GM18498 (cell line): Measurements from ENCODE around the gene THAP12.
A peak's percentile ranks its signal among the peaks of the same experiment; 100 is the strongest.

Experiments used
- ATAC-seq: cut with Tn5 transposase; IDR thresholded peaks from one replicate; pipeline ENCODE4 v1.9.1; 2021; ENCODE audit warnings: mild to moderate bottlenecking, moderate library complexity; ENCODE audit not compliant: unreplicated experiment

THAP12 gene

GRCh38 chr11:76380159-76380976 lies 564 bp downstream of the THAP12 start:
- peak; percentile 28 for ATAC-seq

DNA sequence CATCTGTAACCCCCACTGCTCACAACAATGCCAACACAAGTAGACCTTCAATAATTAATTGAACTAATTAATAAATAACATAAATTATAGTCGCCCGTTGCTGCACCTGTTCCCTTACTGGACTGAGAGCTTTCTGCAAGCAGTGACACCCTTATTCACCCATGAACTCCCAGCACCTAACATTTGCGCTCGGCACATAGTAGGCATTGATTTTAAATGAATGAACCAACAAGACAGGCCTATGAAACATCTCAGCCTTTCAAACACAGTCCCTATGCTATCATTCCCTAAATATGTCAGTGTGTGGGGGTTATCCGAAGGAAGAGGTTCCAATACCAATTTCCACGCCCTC lies 1.1 kb downstream of the THAP12 start:
- ATAC-seq, result no peak

- no peak for ATAC-seq
Observed at GRCh38 chr11:76376746-76377558, 4.0 kb downstream of the THAP12 start.

DNA sequence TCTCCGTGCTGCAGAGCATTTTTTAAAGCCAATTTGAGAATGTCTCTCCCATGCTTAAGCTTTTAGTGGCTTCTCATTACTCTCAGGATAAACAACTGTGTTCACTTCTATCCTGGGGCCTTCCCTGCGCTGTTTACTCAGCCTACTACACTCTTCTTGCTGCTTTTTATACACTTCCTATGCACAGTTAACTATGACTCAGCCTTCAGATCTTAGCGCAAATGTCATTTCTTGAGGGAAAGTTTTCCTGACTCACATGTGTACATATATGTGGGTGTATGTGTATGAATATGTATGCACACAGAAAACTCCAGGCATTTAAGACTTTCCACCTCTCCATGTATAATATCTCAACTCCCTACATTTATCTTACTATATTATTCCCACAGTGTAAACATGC lies 9.8 kb downstream of the THAP12 start:
- no peak for ATAC-seq

- no peak for ATAC-seq
Observed at GRCh38 chr11:76369406-76369805, 11.5 kb downstream of the THAP12 start.

DNA sequence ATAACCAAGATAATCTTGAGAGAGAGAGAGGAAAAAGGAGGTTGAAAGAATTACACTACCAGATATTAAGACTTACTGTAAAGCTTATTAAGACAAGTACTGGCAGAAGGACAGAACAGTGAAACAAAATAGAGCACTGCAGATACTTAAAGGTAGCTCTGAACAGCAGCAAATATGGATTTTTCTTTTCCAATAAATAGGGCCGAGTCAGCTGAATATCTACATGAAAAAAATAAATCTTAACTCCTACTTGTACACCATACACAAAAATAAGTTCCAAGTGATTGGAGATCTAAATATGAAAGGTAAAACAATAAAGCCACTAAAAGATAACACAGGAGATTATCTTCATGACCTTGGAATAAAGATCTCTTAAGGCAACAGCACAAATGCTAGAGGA lies 12.4 kb downstream of the THAP12 start:
- ATAC-seq, result no peak

DNA sequence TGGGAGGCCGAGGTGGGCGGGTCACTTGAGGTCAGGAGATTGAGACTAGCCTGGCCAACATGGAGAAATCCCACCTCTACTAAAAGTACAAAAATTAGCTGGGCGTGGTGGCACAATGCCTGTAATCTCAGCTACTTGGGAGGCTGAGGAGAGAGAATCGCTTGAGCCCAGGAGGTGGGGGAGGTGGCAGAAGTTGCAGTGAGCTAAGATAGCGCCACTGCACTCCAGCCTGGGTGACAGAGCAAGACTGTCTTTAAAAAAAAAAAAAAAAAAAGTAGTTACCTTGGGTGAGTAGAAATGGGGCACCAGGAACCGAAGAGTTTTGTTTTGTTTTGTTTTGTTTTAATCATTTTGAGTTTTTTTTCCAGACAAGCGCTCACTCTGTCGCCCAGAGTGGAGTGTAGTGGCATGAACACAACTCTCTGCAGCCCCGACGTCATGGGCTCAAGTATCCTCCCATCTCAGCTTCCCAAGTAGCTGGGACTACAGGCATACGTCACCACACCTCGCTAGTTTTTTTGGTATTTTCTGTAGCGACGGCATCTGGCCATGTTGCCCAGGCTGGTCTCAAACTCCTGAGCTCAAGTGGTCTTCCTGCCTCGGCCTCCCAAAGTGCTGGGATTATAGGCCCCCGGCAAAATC lies 15.8 kb downstream of the THAP12 start:
- no peak for ATAC-seq

DNA sequence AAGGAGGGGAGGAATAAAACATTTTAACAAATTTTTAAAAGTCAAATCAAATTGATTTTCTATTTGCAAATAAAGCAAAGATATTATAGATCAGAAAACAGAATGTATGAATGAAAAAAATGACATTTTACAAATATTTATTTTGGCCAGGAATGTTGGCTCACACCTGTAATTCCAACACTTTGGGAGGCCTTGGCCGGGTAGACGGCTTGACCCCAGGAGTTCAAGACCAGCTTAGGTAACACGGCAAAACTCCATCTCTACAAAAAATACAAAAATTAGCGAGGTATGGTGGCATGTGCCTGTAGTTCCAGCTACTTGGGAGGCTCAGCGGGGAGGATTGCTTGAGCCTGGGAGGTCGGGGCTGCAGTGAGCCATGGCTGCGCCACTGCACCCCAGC lies 18.2 kb downstream of the THAP12 start:
- no peak for ATAC-seq

DNA sequence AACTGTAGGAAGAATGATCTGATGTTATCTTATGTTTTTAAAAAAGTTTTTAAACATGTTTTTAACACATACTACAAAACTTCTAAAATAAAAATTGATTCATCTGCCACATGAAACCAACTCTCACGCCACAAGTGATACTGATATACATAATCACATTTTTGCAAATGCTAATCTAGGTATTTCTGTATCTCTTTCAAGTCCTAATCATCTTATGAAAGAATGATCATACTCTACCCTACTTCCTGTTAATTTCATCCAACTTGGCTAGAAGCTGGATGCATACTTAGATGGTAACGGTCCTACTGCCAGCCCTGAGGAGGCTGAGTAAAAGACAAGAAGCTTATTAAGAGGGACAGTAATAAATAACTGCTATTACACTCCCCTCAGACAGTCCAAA lies 19.2 kb downstream of the THAP12 start:
- no peak for ATAC-seq

- ATAC-seq, result no peak
Observed at GRCh38 chr11:76361374-76361773, 19.6 kb downstream of the THAP12 start.

- ATAC-seq, result no peak
Observed at GRCh38 chr11:76355172-76355571, 25.8 kb downstream of the THAP12 start.

- ATAC-seq, result no peak
Observed at GRCh38 chr11:76348348-76348747, 32.6 kb downstream of the THAP12 start.

- no peak for ATAC-seq
Observed at GRCh38 chr11:76347466-76347865, 33.5 kb downstream of the THAP12 start.

- no peak for ATAC-seq
Observed at GRCh38 chr11:76339221-76339620, 41.7 kb downstream of the THAP12 start.

GRCh38 chr11:76337923-76338322 lies 43.0 kb downstream of the THAP12 start:
- ATAC-seq, result no peak

DNA sequence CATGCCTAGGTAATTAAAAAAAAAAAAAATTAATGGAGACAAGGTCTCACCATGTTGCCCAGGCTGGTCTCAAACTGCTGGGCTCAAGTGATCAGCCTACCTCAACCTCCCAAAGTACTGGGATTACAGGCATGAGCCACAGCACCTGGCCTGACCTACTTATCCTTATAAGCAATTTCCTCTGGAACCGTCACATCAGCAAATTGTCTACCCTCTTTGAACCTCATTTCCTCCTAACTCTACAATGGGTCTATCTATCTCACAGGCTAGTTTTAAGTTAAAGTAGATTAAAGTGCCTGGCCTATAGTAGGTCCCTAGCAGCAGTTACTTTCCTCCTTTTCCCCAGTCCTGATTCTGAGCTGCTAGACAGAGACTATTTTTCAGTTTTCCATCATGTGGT lies 43.5 kb downstream of the THAP12 start:
- no peak for ATAC-seq

DNA sequence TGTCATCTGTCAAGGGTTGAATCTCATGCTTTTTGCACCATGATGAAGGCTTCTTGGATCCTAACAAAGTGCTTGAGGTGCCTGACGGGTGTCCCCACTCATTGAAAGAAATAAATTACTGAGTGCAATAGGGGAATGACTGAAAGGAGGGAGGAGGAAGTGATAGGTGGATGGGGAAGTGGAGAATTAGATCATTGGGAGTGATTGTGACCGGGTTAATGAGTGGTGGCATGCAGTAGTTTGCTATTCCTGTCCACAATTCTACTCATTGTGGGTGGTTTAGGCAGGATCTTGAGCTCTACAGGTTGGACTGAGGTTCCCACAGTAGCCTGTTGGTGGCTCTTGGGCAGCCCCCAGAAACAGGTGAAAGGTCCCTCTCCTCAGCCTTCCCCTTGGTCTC lies 44.3 kb downstream of the THAP12 start:
- no peak for ATAC-seq

- no peak for ATAC-seq
Observed at GRCh38 chr11:76335842-76336241, 45.1 kb downstream of the THAP12 start.

DNA sequence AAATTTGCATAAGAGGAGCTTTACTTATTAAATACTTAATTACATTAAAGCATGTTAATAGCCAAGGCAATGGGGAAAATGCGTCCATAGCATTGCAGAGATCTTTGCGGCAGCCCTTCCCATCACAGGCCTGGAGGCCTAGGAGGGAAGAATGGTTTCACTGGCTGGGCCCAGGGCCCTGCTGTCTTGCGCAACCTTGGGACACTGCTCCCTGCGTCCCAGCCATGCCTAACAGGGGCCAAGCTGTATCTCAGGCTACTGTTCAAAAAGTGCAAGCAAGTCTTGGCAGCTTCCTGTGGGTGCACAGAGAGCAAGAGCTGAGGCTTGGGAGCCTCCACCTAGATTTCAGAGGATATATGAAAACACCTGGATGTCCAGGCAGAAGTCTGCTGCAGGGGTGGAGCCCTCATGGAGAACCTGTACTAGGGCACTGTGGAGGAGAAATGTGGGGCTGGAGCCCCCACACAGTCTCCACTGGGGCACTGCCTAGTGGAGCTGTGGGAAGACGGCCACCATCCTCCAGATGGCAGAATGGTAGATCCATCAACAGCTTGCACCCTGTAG lies 46.0 kb downstream of the THAP12 start:
- ATAC-seq, result no peak

DNA sequence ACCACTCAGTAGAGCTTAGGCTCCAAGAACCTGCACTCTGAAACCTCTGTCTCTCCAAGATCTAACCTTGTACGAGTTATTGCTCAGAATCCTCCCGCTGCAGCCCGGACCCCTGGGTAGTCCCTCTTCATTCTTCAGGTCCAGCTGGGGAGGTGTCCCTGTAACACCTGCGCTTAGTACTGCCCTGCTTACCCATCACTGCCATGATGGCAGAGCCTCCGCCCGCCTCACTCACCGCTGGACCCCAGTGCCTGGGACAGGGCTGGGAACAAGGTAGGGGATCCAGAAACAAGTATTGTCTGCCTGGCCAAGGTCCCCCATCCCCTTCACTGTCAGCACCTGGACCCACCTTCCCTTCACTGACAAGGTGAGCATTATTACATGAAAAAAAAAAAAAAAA lies 50.3 kb downstream of the THAP12 start:
- ATAC-seq, result no peak

DNA sequence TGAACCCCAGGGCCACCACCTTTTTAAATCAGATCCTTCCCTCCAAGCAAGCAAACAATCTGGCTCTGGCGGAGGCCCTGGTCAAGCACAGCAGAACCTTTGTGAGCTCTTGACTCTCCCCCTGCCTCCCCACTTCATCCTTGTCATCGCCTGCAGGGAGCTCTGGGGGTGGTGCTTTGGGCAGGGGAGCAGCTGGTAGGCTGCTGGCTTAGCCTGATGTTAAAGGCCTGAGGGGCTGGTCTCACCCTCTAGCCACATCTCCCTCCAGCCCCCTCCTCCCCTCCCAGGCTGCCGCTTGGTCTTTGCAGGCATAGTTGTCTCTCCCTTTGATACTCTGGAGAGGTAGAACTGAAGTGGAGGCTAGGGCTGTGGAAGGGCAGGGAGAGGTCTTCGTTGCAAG lies 50.9 kb downstream of the THAP12 start:
- no peak for ATAC-seq
